ENCODE results near the gene CSNK1D.

DNA sequence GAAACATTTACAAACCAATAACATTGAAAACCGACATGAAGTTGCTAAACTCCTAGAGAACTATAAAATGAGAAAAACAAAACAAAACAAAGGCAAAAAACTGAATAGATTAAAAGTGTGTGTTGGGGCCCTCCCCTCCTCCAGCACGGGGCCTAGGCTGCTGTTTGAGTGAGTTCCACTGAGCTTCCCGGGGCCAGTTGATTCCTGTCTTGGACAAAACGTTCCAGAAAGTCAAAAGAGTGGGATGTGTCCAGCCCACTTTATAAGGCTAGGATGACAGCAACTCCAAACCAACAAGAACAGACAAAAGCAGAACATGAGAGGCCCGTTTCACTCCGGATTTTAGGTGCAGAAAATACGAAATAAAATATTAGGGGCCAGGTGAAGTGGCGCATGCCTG lies 11.6 kb upstream of the CSNK1D start:
- no peak for TF ChIP-seq CTCF (conservative IDR thresholded peaks at IDR 0.05; ENCODE audit: low read length)
- TF ChIP-seq EZH2phosphoT487 (IDR thresholded peaks at IDR 0.05; ENCODE audit: borderline replicate concordance): no peak
